GM12872 (cell line): Measurements from ENCODE around the gene PPP1R14B.

Experiments
- CTCF ChIP-seq: IDR thresholded peaks from 3 replicates; pipeline ENCODE4 v1.5.1; 2011; ENCODE audit warnings: low read depth, mild to moderate bottlenecking, low read length, moderate library complexity; ENCODE audit not compliant: insufficient read depth

PPP1R14B gene

GRCh38 chr11:64223001-64223651 is 23.6 kb downstream of the PPP1R14B start:
- no peak for TF ChIP-seq CTCF

GRCh38 chr11:64222651-64223000 is 24.1 kb downstream of the PPP1R14B start:
- TF ChIP-seq CTCF = no peak

GRCh38 chr11:64220798-64221197 is 25.9 kb downstream of the PPP1R14B start:
- TF ChIP-seq CTCF = no peak

DNA sequence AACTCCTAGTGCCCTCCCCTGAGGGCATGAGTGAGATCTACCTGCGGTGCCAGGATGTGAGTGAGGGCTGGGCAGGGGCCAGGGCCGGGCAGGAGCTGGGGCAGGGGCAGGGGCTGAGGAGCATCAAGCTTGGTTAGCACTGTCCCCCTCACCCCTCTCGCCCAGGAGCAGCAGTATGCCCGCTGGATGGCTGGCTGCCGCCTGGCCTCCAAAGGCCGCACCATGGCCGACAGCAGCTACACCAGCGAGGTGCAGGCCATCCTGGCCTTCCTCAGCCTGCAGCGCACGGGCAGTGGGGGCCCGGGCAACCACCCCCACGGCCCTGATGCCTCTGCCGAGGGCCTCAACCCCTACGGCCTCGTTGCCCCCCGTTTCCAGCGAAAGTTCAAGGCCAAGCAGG is 26.5 kb downstream of the PPP1R14B start:
- TF ChIP-seq CTCF = no peak

- no peak for TF ChIP-seq CTCF
Observed at GRCh38 chr11:64219755-64220154, 27.0 kb downstream of the PPP1R14B start.

- TF ChIP-seq CTCF = no peak
Observed at GRCh38 chr11:64219354-64219684, 27.4 kb downstream of the PPP1R14B start.

DNA sequence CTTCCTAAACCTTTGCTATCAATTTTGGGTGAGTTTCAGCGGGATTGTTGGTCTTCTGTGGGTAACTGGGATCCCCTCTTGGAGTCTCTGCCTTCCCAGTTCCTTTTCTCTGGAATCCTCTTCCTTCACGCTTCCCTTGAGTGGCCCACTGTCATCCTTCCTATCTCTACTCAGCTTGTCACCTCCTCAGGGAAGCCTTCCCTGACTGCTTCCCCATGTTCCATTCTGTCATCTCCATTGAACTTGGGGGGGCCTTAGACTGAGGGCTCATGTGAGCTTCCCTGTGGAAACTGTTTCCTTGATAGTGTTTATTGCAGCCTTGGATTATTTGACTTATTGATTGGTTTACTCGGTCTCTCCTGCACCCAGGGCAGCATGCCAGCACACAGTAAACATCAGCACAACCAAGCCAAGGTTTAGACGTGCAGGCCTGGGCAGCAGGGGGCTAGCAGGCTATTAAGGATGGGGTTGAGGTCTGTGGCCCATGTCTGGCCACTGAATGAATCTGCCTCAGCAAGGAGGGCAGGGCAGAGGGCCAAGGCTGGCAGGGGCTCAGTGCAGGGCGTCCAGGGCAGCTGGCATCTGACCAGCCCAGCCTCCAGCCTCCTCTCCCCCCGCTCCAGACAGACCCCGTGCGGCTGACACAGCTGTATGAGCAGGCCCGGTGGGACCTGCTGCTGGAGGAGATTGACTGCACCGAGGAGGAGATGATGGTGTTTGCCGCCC is 28.0 kb downstream of the PPP1R14B start:
- TF ChIP-seq CTCF = no peak

DNA sequence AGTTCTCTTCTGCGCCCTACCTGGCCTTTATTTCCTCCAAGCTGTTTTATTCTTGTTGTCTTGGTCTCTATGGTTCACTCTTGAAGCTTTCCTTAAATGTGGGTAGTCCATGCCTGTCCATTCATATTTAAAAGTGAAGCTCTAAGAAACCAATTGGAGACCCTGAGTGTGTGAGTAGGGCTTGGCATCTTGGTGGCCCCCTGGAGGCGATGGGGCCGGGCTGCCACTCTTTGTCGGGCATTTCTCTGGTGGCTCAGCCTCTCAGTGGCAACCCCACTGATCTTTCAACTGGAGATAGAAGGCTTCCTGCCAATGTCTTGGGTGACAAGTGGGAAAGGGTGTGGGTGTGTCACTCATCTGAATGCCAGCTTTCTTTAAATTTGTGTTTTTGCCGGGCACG is 29.9 kb downstream of the PPP1R14B start:
- peak; percentile 21; the same call in 1 of the 3 replicates for TF ChIP-seq CTCF
